Measurements from ENCODE around the gene RUNDC3A. TPM values are rescaled to one million over a fixed set of nuclear protein-coding genes. Genes with fewer than 3 reads are reported as not detected.

Gene RUNDC3A
- total and polyA plus RNA-seq, 2 of the 13 experiments (the other 11 are each of a cell fraction or from before 2014, with no cell fraction given): 0.25 TPM; not detected in 1

DNA sequence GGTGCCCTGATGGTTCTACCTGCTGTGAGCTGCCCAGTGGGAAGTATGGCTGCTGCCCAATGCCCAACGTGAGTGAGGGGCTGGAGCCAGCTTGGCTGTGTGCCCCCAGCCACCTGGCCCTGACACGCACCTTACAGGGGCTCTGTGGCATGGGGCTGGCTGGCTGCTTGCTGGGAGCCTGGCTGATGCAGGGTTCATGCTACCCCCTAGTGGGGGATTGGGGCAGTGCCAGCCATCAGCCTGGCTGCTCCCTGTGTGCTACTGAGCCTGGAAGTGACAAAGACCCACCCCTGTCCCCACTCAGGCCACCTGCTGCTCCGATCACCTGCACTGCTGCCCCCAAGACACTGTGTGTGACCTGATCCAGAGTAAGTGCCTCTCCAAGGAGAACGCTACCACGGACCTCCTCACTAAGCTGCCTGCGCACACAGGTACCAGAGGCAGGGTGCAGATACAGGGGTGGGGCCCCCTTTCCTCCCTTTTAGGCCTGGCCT, 42.4 kb downstream of the RUNDC3A start (continued):
- TF ChIP-seq, protein P1, sequence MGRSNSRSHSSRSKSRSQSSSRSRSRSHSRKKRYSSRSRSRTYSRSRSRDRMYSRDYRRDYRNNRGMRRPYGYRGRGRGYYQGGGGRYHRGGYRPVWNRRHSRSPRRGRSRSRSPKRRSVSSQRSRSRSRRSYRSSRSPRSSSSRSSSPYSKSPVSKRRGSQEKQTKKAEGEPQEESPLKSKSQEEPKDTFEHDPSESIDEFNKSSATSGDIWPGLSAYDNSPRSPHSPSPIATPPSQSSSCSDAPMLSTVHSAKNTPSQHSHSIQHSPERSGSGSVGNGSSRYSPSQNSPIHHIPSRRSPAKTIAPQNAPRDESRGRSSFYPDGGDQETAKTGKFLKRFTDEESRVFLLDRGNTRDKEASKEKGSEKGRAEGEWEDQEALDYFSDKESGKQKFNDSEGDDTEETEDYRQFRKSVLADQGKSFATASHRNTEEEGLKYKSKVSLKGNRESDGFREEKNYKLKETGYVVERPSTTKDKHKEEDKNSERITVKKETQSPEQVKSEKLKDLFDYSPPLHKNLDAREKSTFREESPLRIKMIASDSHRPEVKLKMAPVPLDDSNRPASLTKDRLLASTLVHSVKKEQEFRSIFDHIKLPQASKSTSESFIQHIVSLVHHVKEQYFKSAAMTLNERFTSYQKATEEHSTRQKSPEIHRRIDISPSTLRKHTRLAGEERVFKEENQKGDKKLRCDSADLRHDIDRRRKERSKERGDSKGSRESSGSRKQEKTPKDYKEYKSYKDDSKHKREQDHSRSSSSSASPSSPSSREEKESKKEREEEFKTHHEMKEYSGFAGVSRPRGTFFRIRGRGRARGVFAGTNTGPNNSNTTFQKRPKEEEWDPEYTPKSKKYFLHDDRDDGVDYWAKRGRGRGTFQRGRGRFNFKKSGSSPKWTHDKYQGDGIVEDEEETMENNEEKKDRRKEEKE (IDR thresholded peaks at IDR 0.05): no peak
- TF ChIP-seq KDM4B (CRISPR knock-in tag; IDR thresholded peaks at IDR 0.05): no peak
- no peak for TF ChIP-seq RORA (CRISPR knock-in tag; IDR thresholded peaks at IDR 0.05)
- 0 out of 2 replicates have a peak, but pooled peaks have one; percentile 6 for TF ChIP-seq MTA1 (CRISPR knock-in tag; IDR thresholded peaks at IDR 0.05; ENCODE audit: borderline replicate concordance)
- peak; percentile 45 for TF ChIP-seq JARID2 (CRISPR knock-in tag; IDR thresholded peaks at IDR 0.05; ENCODE audit: insufficient replicate concordance)
- TF ChIP-seq ZBTB33 (CRISPR knock-in tag; IDR thresholded peaks at IDR 0.05): peak; percentile 36; the same call in 1 of the 2 replicates
- no peak for TF ChIP-seq ZNF780A (CRISPR knock-in tag; IDR thresholded peaks at IDR 0.05)
- no peak for TF ChIP-seq ZMYM4 (CRISPR knock-in tag; IDR thresholded peaks at IDR 0.05)
- 0 out of 2 replicates have a peak, but pooled peaks have one; percentile 58 for TF ChIP-seq RFXAP (CRISPR knock-in tag; IDR thresholded peaks at IDR 0.05; ENCODE audit: borderline replicate concordance)
- TF ChIP-seq ARNT2 (CRISPR knock-in tag; IDR thresholded peaks at IDR 0.05; ENCODE audit: low read depth): peak; percentile 41; the same call in 1 of the 2 replicates
- TF ChIP-seq SMC3 (IDR thresholded peaks at IDR 0.05; ENCODE audit: low read length): peak; percentile 33; the same call in 1 of the 2 replicates
- TF ChIP-seq ZNF24 (IDR thresholded peaks at IDR 0.05): no peak
- no peak for TF ChIP-seq CBX2 (IDR thresholded peaks at IDR 0.05; ENCODE audit: low read depth, low read length)
- TF ChIP-seq CBX2 (CRISPR knock-in tag; IDR thresholded peaks at IDR 0.05; ENCODE audit: low read depth): no peak
- TF ChIP-seq NCOA2 (CRISPR knock-in tag; IDR thresholded peaks at IDR 0.05): no peak
- no peak for TF ChIP-seq ZNF800 (CRISPR knock-in tag; IDR thresholded peaks at IDR 0.05)
- TF ChIP-seq BHLHE40 (IDR thresholded peaks at IDR 0.05; ENCODE audit: low read length): no peak
- no peak for TF ChIP-seq REPIN1 (CRISPR knock-in tag; IDR thresholded peaks at IDR 0.05; ENCODE audit: borderline replicate concordance, low read depth)
- TF ChIP-seq PRDM10 (CRISPR knock-in tag; IDR thresholded peaks at IDR 0.05; ENCODE audit: low read depth): no peak
- no peak for TF ChIP-seq SRSF1 (optimal IDR thresholded peaks at IDR 0.05; ENCODE audit: low read depth, low read length)
- TF ChIP-seq ZMYM2 (CRISPR knock-in tag; IDR thresholded peaks at IDR 0.05): no peak
